Measurements from ENCODE around the gene NLRP9. TPM values are rescaled to one million over a fixed set of nuclear protein-coding genes. Genes with fewer than 3 reads are reported as not detected.
"Not testable (repeated sequence)": the region's sequence is repeated elsewhere in the genome, so short reads cannot be mapped to it uniquely, and the experiment has no call there.

NLRP9 gene
- total RNA-seq, 1 donor from 2014 or later, result not detected

DNA sequence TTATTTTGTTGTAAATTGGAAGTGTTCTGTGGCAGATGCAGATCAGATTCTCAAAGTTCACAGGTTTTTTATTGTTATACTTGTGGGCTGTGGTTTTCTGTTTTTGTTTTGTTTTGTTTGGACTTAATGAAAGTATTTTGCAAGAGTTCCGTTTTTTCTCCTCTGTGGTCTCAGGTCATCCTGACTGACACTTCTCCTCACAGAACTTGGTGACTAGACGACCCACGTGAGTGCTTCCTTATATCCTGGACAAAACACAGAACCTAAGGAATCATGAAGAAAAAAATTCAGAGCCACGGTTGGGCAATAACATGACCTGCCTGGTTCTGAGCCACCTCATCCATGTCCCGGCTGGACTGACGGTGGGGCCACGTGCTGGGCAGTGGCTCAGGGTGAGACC is 28.3 kb upstream of the NLRP9 start:
- Mint-ChIP-seq H3K4me1 (ENCODE audit: unreplicated experiment) (no peaks in the 10 kb centered on the region), H3K36me3 (ENCODE audit: unreplicated experiment) (no peaks in the 10 kb centered on the region), H3K4me3 (ENCODE audit: unreplicated experiment) (no peak overlapping the region), H3K27ac (ENCODE audit: unreplicated experiment) (no peak overlapping the region), H3K27me3 (ENCODE audit: unreplicated experiment) (no peaks in the 10 kb centered on the region), H3K9me3 (ENCODE audit: unreplicated experiment) (peaks cover 12% of the 10 kb centered on the region)
- DNase-seq (ENCODE audit: extremely low spot score, unreplicated experiment), result no peak
- TF ChIP-seq, protein P1, sequence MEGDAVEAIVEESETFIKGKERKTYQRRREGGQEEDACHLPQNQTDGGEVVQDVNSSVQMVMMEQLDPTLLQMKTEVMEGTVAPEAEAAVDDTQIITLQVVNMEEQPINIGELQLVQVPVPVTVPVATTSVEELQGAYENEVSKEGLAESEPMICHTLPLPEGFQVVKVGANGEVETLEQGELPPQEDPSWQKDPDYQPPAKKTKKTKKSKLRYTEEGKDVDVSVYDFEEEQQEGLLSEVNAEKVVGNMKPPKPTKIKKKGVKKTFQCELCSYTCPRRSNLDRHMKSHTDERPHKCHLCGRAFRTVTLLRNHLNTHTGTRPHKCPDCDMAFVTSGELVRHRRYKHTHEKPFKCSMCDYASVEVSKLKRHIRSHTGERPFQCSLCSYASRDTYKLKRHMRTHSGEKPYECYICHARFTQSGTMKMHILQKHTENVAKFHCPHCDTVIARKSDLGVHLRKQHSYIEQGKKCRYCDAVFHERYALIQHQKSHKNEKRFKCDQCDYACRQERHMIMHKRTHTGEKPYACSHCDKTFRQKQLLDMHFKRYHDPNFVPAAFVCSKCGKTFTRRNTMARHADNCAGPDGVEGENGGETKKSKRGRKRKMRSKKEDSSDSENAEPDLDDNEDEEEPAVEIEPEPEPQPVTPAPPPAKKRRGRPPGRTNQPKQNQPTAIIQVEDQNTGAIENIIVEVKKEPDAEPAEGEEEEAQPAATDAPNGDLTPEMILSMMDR (IDR thresholded peaks at IDR 0.05), result no peak

DNA sequence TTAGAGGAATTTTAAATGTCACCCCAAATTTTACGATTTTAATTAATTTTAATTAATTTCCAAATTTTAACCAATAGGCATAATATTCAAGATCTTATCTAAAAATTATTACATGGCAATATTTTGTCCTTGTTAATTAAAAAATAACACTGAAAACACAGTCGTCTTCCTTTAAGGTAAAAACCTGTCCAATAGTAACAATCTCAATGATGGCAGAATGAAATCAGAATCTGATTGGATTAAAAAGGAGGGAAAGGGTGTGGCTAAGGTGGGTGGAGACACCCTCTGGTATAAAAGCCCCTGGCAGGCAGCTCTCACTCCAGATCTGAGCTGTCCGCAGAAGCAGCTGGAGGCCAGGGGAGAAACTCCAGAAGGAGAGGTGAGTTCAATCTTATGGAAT is 20.6 kb upstream of the NLRP9 start, which contains the start of gene RFPL4A:
Gene RFPL4A, plus strand, starts transcription at position 301 of the 400 bp plus-strand sequence. CDS start 2,704 bp downstream, outside the sequence.
- not testable (repeated sequence) for H3K27me3 Mint-ChIP-seq (ENCODE audit: unreplicated experiment); H3K4me1 Mint-ChIP-seq (ENCODE audit: unreplicated experiment); DNase-seq (ENCODE audit: extremely low spot score, unreplicated experiment); H3K36me3 Mint-ChIP-seq (ENCODE audit: unreplicated experiment); H3K4me3 Mint-ChIP-seq (ENCODE audit: unreplicated experiment); H3K27ac Mint-ChIP-seq (ENCODE audit: unreplicated experiment)
- peaks cover 17% of the 10 kb centered on the region for H3K9me3 Mint-ChIP-seq (ENCODE audit: unreplicated experiment)

DNA sequence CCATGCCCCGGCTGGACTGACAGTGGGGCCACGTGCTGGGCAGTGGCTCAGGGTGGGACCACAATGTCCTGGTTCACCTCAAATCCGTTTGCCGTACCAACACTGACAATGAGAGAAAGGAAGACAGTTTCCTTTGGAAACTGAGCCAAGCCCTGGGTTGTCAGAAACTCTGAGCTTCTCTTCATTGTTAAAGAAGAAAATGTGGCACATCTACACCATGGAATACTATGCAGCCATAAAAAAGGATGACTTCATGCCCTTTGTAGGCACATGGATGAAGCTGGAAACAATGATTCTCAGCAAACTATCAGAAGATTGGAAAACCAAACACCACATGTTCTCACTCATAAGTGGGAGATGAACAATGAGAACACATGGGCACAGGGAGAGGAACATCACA is 18.6 kb upstream of the NLRP9 start:
- H3K9me3 Mint-ChIP-seq (ENCODE audit: unreplicated experiment), result peaks cover 17% of the 10 kb centered on the region
- H3K4me3 Mint-ChIP-seq (ENCODE audit: unreplicated experiment); DNase-seq (ENCODE audit: extremely low spot score, unreplicated experiment); H3K27ac Mint-ChIP-seq (ENCODE audit: unreplicated experiment); H3K27me3 Mint-ChIP-seq (ENCODE audit: unreplicated experiment); H3K4me1 Mint-ChIP-seq (ENCODE audit: unreplicated experiment); H3K36me3 Mint-ChIP-seq (ENCODE audit: unreplicated experiment): not testable (repeated sequence)

DNA sequence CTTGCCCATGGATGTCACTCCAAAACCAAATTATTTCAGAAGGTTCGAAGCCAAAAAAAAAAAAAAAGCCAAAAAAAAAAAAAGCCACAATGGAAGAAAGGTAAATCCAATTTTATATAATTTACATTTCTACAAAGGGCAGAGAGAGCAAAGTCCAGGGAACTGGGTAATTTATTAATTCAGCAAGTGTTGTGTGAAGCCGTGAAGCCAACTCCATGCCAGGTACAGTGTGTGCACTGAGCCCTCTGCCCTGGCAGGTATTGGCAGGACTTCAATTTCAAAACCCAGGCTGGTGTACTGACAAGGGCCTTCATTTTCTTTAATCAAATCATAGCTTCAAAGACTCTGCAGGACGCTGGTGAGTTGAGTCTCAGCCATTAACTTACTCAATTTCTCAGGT is 15.2 kb upstream of the NLRP9 start:
- Mint-ChIP-seq H3K4me3 (ENCODE audit: unreplicated experiment) (no peak overlapping the region), H3K36me3 (ENCODE audit: unreplicated experiment) (no peaks in the 10 kb centered on the region), H3K4me1 (ENCODE audit: unreplicated experiment) (no peaks in the 10 kb centered on the region), H3K27me3 (ENCODE audit: unreplicated experiment) (no peaks in the 10 kb centered on the region), H3K9me3 (ENCODE audit: unreplicated experiment) (peaks cover 16% of the 10 kb centered on the region), H3K27ac (ENCODE audit: unreplicated experiment) (no peak overlapping the region)
- TF ChIP-seq, protein P1 (IDR thresholded peaks at IDR 0.05), result no peak
- DNase-seq (ENCODE audit: extremely low spot score, unreplicated experiment), result no peak

DNA sequence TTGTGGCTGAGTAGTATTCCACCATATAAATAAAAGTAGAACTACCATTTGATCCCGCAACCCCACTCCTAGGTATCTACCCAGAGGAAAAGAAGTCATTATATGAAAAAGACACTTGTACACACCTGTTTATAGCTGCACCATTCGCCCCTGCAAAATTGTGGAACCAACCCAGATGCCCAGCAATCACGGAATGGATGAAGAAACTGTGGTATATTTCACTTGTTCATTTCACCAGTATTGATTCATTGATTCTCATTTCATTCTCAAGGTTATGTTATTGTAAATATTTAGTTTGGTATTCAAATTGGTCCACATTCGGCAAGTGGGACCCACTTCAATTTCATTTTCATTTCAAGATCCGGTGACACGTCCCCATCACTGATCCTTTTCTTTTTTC is 12.5 kb upstream of the NLRP9 start:
- Mint-ChIP-seq H3K27ac (ENCODE audit: unreplicated experiment) (no peak overlapping the region), H3K4me1 (ENCODE audit: unreplicated experiment) (no peaks in the 10 kb centered on the region), H3K36me3 (ENCODE audit: unreplicated experiment) (no peaks in the 10 kb centered on the region), H3K27me3 (ENCODE audit: unreplicated experiment) (no peaks in the 10 kb centered on the region), H3K9me3 (ENCODE audit: unreplicated experiment) (peaks cover 16% of the 10 kb centered on the region), H3K4me3 (ENCODE audit: unreplicated experiment) (no peak overlapping the region)
- TF ChIP-seq, protein P1 (IDR thresholded peaks at IDR 0.05), result no peak
- no peak for DNase-seq (ENCODE audit: extremely low spot score, unreplicated experiment)

DNA sequence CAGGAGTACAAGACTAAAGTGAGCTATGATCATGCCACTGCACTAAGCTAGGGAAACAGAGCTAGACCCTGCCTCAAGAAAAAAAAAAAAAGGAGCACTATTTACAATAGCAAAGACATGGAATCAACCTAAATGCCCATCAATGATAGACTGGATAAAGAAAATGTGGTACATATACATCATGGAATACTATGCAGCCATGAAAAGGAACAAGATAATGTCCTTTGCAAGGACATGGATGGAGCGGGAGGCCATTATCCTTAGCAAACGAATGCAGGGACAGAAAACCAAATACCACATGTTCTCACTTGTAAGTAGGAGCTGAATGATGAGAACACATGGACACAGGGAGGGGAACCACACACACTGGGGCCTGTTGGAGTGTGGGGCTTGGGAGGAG is 7.8 kb downstream of the NLRP9 start:
- H3K4me3 Mint-ChIP-seq (ENCODE audit: unreplicated experiment); H3K9me3 Mint-ChIP-seq (ENCODE audit: unreplicated experiment); H3K4me1 Mint-ChIP-seq (ENCODE audit: unreplicated experiment); H3K27ac Mint-ChIP-seq (ENCODE audit: unreplicated experiment); H3K36me3 Mint-ChIP-seq (ENCODE audit: unreplicated experiment); H3K27me3 Mint-ChIP-seq (ENCODE audit: unreplicated experiment); DNase-seq (ENCODE audit: extremely low spot score, unreplicated experiment): not testable (repeated sequence)

DNA sequence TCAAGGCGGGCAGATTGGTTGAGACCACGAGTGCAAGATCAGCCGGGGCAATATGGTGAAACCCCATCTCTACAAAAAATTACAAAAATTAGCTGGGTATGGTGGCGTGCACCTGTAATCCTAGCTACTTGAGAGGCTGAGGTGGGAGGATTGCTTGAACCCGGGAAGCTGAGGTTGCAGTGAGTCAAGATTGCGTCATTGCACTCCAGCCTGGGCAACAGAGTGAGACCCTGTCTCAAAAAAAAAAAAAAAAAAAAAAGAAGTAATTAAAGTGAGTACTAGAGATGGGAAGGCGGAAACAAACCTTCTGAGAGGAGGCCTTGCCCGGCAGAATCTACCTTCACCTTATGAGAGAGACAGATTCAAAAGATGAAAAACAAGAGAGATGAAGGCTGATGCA is 14.7 kb downstream of the NLRP9 start:
- Mint-ChIP-seq H3K4me1 (ENCODE audit: unreplicated experiment) (no peaks in the 10 kb centered on the region), H3K9me3 (ENCODE audit: unreplicated experiment) (peaks cover 24% of the 10 kb centered on the region), H3K36me3 (ENCODE audit: unreplicated experiment) (no peaks in the 10 kb centered on the region), H3K4me3 (ENCODE audit: unreplicated experiment) (no peak overlapping the region), H3K27me3 (ENCODE audit: unreplicated experiment) (no peaks in the 10 kb centered on the region), H3K27ac (ENCODE audit: unreplicated experiment) (no peak overlapping the region)
- TF ChIP-seq, protein P1 (IDR thresholded peaks at IDR 0.05), result no peak
- DNase-seq (ENCODE audit: extremely low spot score, unreplicated experiment), result no peak

Data from osteocyte (in vitro differentiated cells).